ENCODE data around the gene RAVER1. TPM values are rescaled to one million over a fixed set of nuclear protein-coding genes. Genes with fewer than 3 reads are reported as not detected.

The RAVER1 gene
- total and polyA plus RNA-seq, 2 of the 13 experiments (the other 11 are each of a cell fraction or from before 2014, with no cell fraction given): 3.6 to 7.9 TPM

- TF ChIP-seq PRDM4 (CRISPR knock-in tag; IDR thresholded peaks at IDR 0.05; ENCODE audit: borderline replicate concordance) (no peak), WIZ (CRISPR knock-in tag; IDR thresholded peaks at IDR 0.05) (no peak), ELK4 (CRISPR knock-in tag; IDR thresholded peaks at IDR 0.05; ENCODE audit: borderline replicate concordance) (no peak), MED8 (CRISPR knock-in tag; IDR thresholded peaks at IDR 0.05; ENCODE audit: insufficient replicate concordance) (no peak), RXRA (CRISPR knock-in tag; IDR thresholded peaks at IDR 0.05) (no peak), MEF2D (CRISPR knock-in tag; IDR thresholded peaks at IDR 0.05) (peak; percentile 47; the same call in 1 of the 2 replicates), ZNF33A (CRISPR knock-in tag; IDR thresholded peaks at IDR 0.05; ENCODE audit: borderline replicate concordance) (no peak), TFDP2 (CRISPR knock-in tag; IDR thresholded peaks at IDR 0.05) (peak; percentile 74), ZBTB38 (CRISPR knock-in tag; IDR thresholded peaks at IDR 0.05) (peak; percentile 39; the same call in 1 of the 2 replicates), ZFP91 (CRISPR knock-in tag; IDR thresholded peaks at IDR 0.05; ENCODE audit: borderline replicate concordance) (peak; percentile 70; the same call in 1 of the 2 replicates), RELA (CRISPR knock-in tag; IDR thresholded peaks at IDR 0.05) (no peak), ARID5B (CRISPR knock-in tag; IDR thresholded peaks at IDR 0.05) (no peak; the same call in 1 of the 2 replicates), ZNF772 (CRISPR knock-in tag; IDR thresholded peaks at IDR 0.05) (peak; percentile 82), ZSCAN25 (CRISPR knock-in tag; IDR thresholded peaks at IDR 0.05) (no peak; the same call in 1 of the 2 replicates)
Observed at GRCh38 chr19:10334588-10335351, 1.4 kb upstream of the RAVER1 start (continued).

Measured in HepG2 (cell line).